Measurements from ENCODE around the gene ZNF408. TPM values are rescaled to one million over a fixed set of nuclear protein-coding genes. Genes with fewer than 3 reads are reported as not detected.
A peak's percentile ranks its signal among the peaks of the same experiment; 100 is the strongest.

Gene ZNF408
- total and polyA plus RNA-seq, 2 of the 13 experiments (the other 11 are each of a cell fraction or from before 2014, with no cell fraction given) = 11.2 to 12.5 TPM

GRCh38 chr11:46718155-46719019, 17.6 kb downstream of the ZNF408 start (continued):
- TF ChIP-seq CTCF (CRISPR knock-in tag; IDR thresholded peaks at IDR 0.05) (peak; percentile 50), ZNF598 (CRISPR knock-in tag; IDR thresholded peaks at IDR 0.05; ENCODE audit: borderline replicate concordance) (no peak), PREB (CRISPR knock-in tag; IDR thresholded peaks at IDR 0.05) (no peak), PTBP1 (IDR thresholded peaks at IDR 0.05; ENCODE audit: low read depth, low read length, poor library complexity, severe bottlenecking) (no peak), HINFP (CRISPR knock-in tag; IDR thresholded peaks at IDR 0.05; ENCODE audit: low read depth) (peak; percentile 77; the same call in 1 of the 2 replicates), PLSCR1 (CRISPR knock-in tag; IDR thresholded peaks at IDR 0.05; ENCODE audit: borderline replicate concordance) (no peak), CBX2 (IDR thresholded peaks at IDR 0.05; ENCODE audit: low read depth, low read length) (no peak), CBX2 (CRISPR knock-in tag; IDR thresholded peaks at IDR 0.05; ENCODE audit: low read depth) (no peak), HIC2 (CRISPR knock-in tag; IDR thresholded peaks at IDR 0.05; ENCODE audit: low read depth) (peak; percentile 91), FOXM1 (CRISPR knock-in tag; IDR thresholded peaks at IDR 0.05) (no peak), ZNF367 (CRISPR knock-in tag; IDR thresholded peaks at IDR 0.05; ENCODE audit: borderline replicate concordance) (no peak), ZNF766 (CRISPR knock-in tag; IDR thresholded peaks at IDR 0.05; ENCODE audit: borderline replicate concordance) (peak; percentile 49; the same call in 1 of the 2 replicates), ZNF570 (CRISPR knock-in tag; IDR thresholded peaks at IDR 0.05; ENCODE audit: borderline replicate concordance) (no peak), ZNF446 (CRISPR knock-in tag; IDR thresholded peaks at IDR 0.05) (no peak), HOXA3 (CRISPR knock-in tag; IDR thresholded peaks at IDR 0.05) (peak; percentile 84; the same call in 1 of the 2 replicates), ZBTB7B (CRISPR knock-in tag; IDR thresholded peaks at IDR 0.05) (peak; percentile 90; the same call in 1 of the 2 replicates), TBX3 (IDR thresholded peaks at IDR 0.05; ENCODE audit: borderline replicate concordance) (peak; percentile 59; the same call in 1 of the 2 replicates), ZNF704 (CRISPR knock-in tag; IDR thresholded peaks at IDR 0.05; ENCODE audit: borderline replicate concordance) (no peak)
